GM13977 (cell line): ENCODE results near the gene PLEKHA6.

ENCODE experiments used
- DNase-seq: peaks from one replicate; pipeline ENCODE4 v3.0.0; 2012; ENCODE audit warnings: low spot score
- CTCF ChIP-seq: IDR thresholded peaks from 2 replicates; pipeline ENCODE4 v1.5.1; 2012; ENCODE audit warnings: mild to moderate bottlenecking, control low read depth; ENCODE audit not compliant: insufficient read depth; ENCODE audit errors: extremely low read depth, missing control alignments
- in situ Hi-C: fragments of 300-500 bp; cut with MboI; formaldehyde crosslinking; loops from one replicate; pipeline ENCODE4 v1.12.0; 2022; ENCODE audit warnings: low sequenced_read_pairs, low pct_unique_long_range_greater_than_20kb, mixed read lengths, inconsistent platforms; ENCODE audit not compliant: unreplicated experiment

The PLEKHA6 gene

GRCh38 chr1:204275695-204276370 lies 83.9 kb downstream of the PLEKHA6 start:
- no peak for TF ChIP-seq CTCF
- in situ Hi-C loops = no loop called here
- no peak for DNase-seq

GRCh38 chr1:204274446-204274845 lies 85.3 kb downstream of the PLEKHA6 start:
- no peak for DNase-seq
- TF ChIP-seq CTCF = no peak
- in situ Hi-C loops = no loop called here

- no peak for TF ChIP-seq CTCF
- DNase-seq = no peak
- in situ Hi-C loops = no loop called here
These were observed 87.2 kb downstream of the PLEKHA6 start for GRCh38 chr1:204272505-204272904.

GRCh38 chr1:204271970-204272369 lies 87.8 kb downstream of the PLEKHA6 start:
- in situ Hi-C loops = no loop called here
- TF ChIP-seq CTCF = no peak
- DNase-seq = no peak

- TF ChIP-seq CTCF = no peak
- in situ Hi-C loops = no loop called here
- no peak for DNase-seq
These were observed 91.6 kb downstream of the PLEKHA6 start for GRCh38 chr1:204268101-204268500.

GRCh38 chr1:204267191-204267601 lies 92.5 kb downstream of the PLEKHA6 start:
- in situ Hi-C loops = no loop called here
- DNase-seq = no peak
- no peak for TF ChIP-seq CTCF

GRCh38 chr1:204266504-204267034 lies 93.2 kb downstream of the PLEKHA6 start:
- in situ Hi-C loops = no loop called here
- TF ChIP-seq CTCF = no peak
- DNase-seq = no peak
